GM18505 (cell line): ENCODE data around the gene ADARB2.

Experiments
- ATAC-seq: cut with Tn5 transposase; IDR thresholded peaks from one replicate; pipeline ENCODE4 v1.9.1; 2021; ENCODE audit not compliant: unreplicated experiment
- POLR2A ChIP-seq: IDR thresholded peaks from 4 replicates; pipeline ENCODE4 v1.6.1; 2011; ENCODE audit warnings: borderline replicate concordance; ENCODE audit not compliant: insufficient read depth, insufficient read length; ENCODE audit errors: extremely low read depth

ADARB2 gene

GRCh38 chr10:1382711-1383110, 354.6 kb downstream of the ADARB2 start:
- TF ChIP-seq POLR2A = no peak
- no peak for ATAC-seq

DNA sequence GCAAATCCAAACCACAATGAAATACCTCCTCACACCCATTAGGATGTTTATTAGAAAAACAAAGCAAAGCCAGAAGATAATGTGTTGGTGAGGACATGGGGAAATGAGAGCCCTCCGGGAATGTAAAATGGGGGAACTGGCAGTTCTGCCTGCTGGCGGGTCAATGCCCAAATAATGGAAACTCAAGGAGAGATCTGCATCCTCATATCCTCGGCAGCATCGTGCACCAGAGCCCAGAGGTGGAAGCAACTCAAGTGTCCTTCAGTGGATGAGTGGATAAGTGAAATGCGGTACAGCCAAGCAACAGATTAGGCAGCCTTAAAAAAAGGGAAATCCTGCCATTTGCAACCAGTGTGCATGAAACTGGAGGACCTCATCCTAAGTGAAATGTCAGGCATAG, 356.0 kb downstream of the ADARB2 start:
- TF ChIP-seq POLR2A = no peak
- ATAC-seq = no peak

DNA sequence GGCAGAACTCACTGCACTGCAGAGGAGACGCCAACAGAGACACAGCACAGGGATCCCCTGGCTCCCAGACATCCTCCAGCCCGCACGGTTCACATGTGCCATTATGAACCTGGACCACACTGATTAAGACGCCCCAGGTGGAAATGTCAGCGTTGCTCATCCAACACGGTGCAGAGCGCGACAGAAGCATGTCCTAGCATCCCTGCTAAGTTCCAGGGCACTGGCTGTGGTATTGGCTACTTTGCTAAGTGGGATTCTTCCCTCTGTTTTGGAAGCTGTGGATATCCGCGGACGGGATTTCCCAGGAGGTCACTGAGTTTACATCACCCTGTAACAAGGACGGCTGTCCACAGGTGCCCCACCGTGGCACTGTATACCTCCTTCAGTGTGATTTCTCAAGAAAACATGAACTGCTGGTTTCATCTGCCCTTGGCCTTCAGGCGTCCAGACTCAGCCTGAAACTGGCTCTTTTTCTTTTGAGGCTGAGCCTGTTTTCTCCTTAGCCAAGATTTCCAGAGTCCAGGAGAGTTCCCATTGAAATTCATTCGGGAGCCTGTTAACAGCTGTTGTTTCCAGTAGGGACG, 357.1 kb downstream of the ADARB2 start:
- no peak for ATAC-seq
- TF ChIP-seq POLR2A = no peak

DNA sequence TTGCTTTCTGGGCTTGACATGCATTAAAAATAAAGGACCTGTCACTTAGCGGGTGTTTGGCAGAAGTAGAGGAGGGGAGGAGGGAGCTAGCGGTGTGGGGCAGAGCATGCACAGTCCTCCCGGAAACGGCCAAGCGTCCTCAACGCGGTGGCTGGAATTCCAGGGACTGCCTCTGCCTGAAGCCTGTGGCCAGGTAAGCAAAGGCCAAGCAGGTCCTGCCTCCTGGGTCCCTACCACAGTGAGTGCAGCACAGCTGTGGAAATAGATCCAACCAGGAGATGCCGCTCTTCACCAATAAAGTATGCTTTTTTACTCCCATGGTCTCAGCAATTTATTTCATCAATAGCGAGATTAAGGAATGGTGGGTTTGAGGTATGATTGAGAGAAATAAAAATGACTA, 357.7 kb downstream of the ADARB2 start:
- no peak for ATAC-seq
- no peak for TF ChIP-seq POLR2A

DNA sequence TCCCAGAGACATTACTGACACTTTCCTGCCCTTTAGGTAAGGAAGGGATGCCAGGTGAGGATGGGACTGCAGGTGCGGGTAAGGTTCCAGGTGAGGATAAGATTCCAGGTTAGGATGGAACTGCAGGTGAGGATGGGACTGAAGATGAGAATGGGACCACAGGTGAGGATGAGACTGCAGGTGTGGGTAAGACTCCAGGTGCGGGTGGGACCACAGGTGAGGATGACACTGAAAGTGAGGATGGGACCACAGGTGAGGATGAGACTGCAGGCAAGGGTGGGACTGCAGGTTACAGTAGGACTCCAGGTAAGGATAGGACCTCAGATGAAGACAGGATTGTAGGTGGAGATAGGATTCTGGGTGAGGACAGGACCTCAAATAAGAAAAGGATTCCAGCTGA, 358.9 kb downstream of the ADARB2 start:
- ATAC-seq = no peak
- no peak for TF ChIP-seq POLR2A

DNA sequence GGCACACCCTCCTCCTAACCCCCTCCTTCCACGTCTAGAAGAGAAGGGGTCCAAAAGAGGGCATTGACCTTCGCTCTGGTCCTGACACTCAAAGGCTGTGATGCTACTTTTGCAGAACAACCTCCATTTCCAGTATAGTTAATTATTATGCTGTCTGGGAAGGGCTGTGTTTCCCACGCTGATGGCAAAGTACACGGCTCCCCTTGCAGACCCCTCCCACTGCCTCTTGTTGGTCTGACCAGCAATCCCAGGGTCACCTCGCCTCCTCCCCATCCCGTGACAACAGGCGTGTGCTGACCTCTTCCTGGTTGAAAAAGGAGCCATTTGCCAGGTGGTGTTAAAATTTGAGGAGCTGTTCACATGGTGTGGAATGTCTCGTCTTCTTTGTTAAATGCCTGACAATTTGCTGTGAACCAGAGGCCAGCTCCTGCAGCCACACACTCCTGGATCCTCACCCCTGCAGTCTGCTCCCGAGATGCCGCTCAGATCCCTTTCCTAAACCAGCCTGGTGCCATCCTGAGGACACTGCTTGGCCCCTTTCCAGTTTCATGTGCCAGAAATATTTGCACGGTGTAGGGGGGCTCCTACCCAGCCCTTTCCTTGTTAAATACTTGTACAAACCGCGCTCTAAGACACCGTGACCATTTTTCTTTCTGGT, 359.5 kb downstream of the ADARB2 start:
- TF ChIP-seq POLR2A = no peak
- no peak for ATAC-seq

GRCh38 chr10:1377231-1377630, 360.1 kb downstream of the ADARB2 start:
- ATAC-seq = no peak
- TF ChIP-seq POLR2A = no peak

DNA sequence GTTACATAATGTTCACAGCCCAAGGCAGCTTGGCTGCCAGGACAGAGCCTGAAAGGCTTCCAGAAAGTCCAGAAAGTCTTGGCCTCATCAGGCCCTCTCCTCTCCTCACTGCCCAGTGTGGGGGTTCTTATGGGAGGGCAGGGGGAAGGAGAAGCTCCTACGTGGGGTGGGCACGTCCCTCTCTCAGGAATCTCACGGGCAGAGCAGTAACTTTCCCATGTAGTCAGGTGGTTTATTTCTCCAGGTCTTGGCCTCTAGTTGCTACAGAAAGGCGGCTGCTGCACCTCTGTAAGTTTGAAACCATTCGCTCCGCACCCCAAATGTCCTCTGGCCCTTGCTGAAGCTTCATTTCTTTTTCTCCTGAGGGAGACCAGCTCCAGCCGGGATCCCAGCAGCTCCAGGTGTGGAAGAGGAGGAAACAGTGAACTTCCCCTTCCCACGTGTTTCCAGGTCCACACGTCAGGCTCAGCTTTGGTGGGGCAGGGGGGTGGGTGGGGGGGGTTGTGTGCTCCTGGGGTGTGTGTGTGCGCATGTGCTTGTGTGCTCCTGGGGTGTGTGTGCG, 360.9 kb downstream of the ADARB2 start:
- TF ChIP-seq POLR2A = no peak
- no peak for ATAC-seq

- ATAC-seq = no peak
- no peak for TF ChIP-seq POLR2A
Observed at GRCh38 chr10:1375346-1376170, 361.8 kb downstream of the ADARB2 start.

- no peak for ATAC-seq
Observed at GRCh38 chr10:1374511-1375345, 362.6 kb downstream of the ADARB2 start.

GRCh38 chr10:1373287-1373686, 364.0 kb downstream of the ADARB2 start:
- TF ChIP-seq POLR2A = no peak
- no peak for ATAC-seq

More at GRCh38 chr10:1374511-1375345, 362.6 kb downstream of the ADARB2 start:
- no peak for TF ChIP-seq POLR2A

DNA sequence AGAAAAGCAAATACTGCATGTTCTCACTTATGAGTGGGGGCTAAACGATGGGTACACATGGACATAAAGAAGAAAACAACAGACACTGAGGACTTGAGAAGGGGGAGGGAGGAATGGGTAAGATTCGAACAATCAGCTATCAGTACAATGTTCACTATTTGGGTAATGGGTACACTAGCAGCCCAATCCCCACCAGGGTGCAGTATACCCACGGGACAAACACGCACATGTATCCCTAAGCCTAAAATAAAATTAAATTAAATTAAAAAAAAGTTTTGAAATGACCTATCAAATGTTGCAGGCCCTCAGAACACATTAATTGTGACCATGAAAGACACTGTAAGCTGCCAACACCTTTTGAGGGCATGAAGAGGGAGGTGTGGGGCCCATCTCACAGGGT, 365.1 kb downstream of the ADARB2 start:
- TF ChIP-seq POLR2A = no peak
- ATAC-seq = no peak

- no peak for ATAC-seq
- TF ChIP-seq POLR2A = no peak
Observed at GRCh38 chr10:1370298-1370697, 367.0 kb downstream of the ADARB2 start.

GRCh38 chr10:1369665-1370064, 367.7 kb downstream of the ADARB2 start:
- no peak for TF ChIP-seq POLR2A
- ATAC-seq = no peak

DNA sequence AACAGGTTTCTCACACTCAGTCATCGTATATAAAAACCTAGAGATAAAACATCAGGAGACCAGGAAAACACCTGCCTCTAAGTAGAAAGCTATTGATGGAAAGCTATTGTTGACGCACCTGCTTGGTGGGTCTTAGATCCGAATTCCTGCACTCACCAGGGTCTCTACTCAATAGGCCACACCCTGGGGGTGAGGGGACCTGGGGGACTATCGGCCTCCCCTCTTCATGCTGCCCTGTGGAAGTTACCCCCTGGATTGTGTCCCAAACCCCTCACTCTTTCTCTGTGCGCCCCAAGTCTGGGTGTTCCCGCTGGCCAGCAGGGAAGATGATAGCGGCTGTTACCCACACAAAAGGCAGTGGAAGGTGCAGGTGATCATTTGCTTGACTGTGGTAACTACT, 368.1 kb downstream of the ADARB2 start:
- no peak for TF ChIP-seq POLR2A
- ATAC-seq = no peak
